ENCODE results near the gene SLC35G4. TPM values are rescaled to one million over a fixed set of nuclear protein-coding genes. Genes with fewer than 3 reads are reported as not detected.

Gene SLC35G4
- total RNA-seq, 1 experiment from 2014 or later, result not detected

- Histone ChIP-seq H4K8ac (replicated peaks; ENCODE audit: insufficient read length, low read depth, low read length) (no peak overlapping the region), H2BK120ac (ENCODE audit: low read depth, low read length, poor library complexity, severe bottlenecking) (no peak overlapping the region), H3K14ac (ENCODE audit: insufficient read depth, low read length) (no peak overlapping the region), H3K56ac (ENCODE audit: insufficient read length, low read depth, low read length) (no peak overlapping the region), H3K4me1 (ENCODE audit: insufficient read depth, low read length) (no peaks in the 10 kb centered on the region), H3K4ac (ENCODE audit: low read depth, low read length) (no peak overlapping the region), H2BK5ac (ENCODE audit: insufficient read length, low read length) (no peak overlapping the region), H3K27me3 (ENCODE audit: insufficient read depth, low read length) (no peaks in the 10 kb centered on the region; the same call in 1 of the 2 replicates), H3K79me2 (ENCODE audit: insufficient read depth, low read length) (no peaks in the 10 kb centered on the region), H4K5ac (ENCODE audit: insufficient read length, low read depth, low read length) (no peak overlapping the region), H3K9ac (ENCODE audit: extremely low read depth, insufficient read length, low read length) (no peak overlapping the region), H2BK15ac (ENCODE audit: low read depth, low read length) (no peak overlapping the region), H4K20me1 (ENCODE audit: control insufficient read depth, insufficient read depth, insufficient read length) (no peaks in the 10 kb centered on the region), H2BK12ac (ENCODE audit: insufficient read length, low read depth, low read length) (no peak overlapping the region), H2AFZ (ENCODE audit: low read length) (no peak overlapping the region), H3K23ac (ENCODE audit: insufficient read length, low read depth, low read length) (no peak overlapping the region), H2BK20ac (ENCODE audit: low read depth, low read length, poor library complexity, severe bottlenecking) (no peak overlapping the region), H3K23me2 (ENCODE audit: insufficient read length, low read depth, low read length, poor library complexity, severe bottlenecking) (no peaks in the 10 kb centered on the region), H3K27ac (ENCODE audit: insufficient read length, low read depth, low read length) (no peak overlapping the region), H3K9me3 (ENCODE audit: control insufficient read depth, low read depth, low read length) (no peaks in the 10 kb centered on the region), H2AK5ac (ENCODE audit: insufficient read length, low read length) (no peak overlapping the region), H3K4me2 (ENCODE audit: insufficient read depth, insufficient read length, low read length) (no peak overlapping the region), H4K91ac (ENCODE audit: insufficient read length, low read depth, low read length) (no peak overlapping the region), H3T11ph (ENCODE audit: low read length) (no peak overlapping the region), H3K79me1 (ENCODE audit: insufficient read depth, low read depth, low read length, poor library complexity, severe bottlenecking) (no peaks in the 10 kb centered on the region), H3K18ac (ENCODE audit: insufficient read length, low read depth, low read length) (no peak overlapping the region)
- no peaks in the 10 kb centered on the region for H3K27me3 Mint-ChIP-seq (ENCODE audit: low read depth)
- H3K4me3 Mint-ChIP-seq, result no peak overlapping the region
- peaks cover 0 to 25% (median 3%) of the 10 kb centered on the region in 3 experiments; a peak in 5 of 7 replicates for H3K36me3 Mint-ChIP-seq (ENCODE audit: insufficient read depth in 1 of 3, low read depth in 3 of 3)
- TF ChIP-seq, protein P1, sequence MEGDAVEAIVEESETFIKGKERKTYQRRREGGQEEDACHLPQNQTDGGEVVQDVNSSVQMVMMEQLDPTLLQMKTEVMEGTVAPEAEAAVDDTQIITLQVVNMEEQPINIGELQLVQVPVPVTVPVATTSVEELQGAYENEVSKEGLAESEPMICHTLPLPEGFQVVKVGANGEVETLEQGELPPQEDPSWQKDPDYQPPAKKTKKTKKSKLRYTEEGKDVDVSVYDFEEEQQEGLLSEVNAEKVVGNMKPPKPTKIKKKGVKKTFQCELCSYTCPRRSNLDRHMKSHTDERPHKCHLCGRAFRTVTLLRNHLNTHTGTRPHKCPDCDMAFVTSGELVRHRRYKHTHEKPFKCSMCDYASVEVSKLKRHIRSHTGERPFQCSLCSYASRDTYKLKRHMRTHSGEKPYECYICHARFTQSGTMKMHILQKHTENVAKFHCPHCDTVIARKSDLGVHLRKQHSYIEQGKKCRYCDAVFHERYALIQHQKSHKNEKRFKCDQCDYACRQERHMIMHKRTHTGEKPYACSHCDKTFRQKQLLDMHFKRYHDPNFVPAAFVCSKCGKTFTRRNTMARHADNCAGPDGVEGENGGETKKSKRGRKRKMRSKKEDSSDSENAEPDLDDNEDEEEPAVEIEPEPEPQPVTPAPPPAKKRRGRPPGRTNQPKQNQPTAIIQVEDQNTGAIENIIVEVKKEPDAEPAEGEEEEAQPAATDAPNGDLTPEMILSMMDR (conservative IDR thresholded peaks at IDR 0.05), result peak; percentile 53; the same call in 2 of the 3 replicates
- H3K4me1 Mint-ChIP-seq, result peaks cover 13 to 20% of the 10 kb centered on the region in 2 experiments
- H3K9me3 Mint-ChIP-seq, result peaks cover 16 to 31% of the 10 kb centered on the region in 2 experiments
- H3K27ac Mint-ChIP-seq, result no peak overlapping the region; a peak in 1 of 7 replicates
- DNase-seq, result peak; percentile 31
- no CpG with 5 or more reads among the region's 3 CpGs for WGBS (ENCODE audit: extremely low coverage, insufficient read length, low lambda C conversion rate)
These were observed 17.4 kb upstream of the SLC35G4 start for GRCh38 chr18:11591957-11592356.
